ENCODE results near the gene LRMDA.

DNA sequence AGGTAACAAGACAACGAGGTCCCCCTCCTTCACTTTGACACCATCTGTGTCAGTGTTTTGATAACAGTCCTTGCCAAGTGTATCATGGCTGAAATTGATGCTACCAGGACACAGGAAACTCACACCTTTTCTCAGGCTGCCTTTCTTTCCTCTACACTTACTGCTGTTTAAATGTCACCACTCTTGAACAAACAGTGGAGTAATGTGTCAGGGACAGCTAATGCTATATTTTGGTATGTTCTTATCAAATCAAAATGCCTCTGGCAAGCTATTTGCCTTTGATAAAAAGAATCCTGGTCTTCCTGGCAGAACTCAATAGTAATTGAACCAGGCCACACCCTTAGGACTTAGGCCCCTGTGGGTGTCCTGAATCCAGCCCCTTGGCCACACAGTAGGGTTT lies 692.9 kb downstream of the LRMDA start:
- TF ChIP-seq ZNF768 (tag by site-specific recombination; IDR thresholded peaks at IDR 0.05) (no peak), ATF2 (tag by site-specific recombination; IDR thresholded peaks at IDR 0.05; ENCODE audit: low read depth) (no peak)
- TF ChIP-seq, protein P1, sequence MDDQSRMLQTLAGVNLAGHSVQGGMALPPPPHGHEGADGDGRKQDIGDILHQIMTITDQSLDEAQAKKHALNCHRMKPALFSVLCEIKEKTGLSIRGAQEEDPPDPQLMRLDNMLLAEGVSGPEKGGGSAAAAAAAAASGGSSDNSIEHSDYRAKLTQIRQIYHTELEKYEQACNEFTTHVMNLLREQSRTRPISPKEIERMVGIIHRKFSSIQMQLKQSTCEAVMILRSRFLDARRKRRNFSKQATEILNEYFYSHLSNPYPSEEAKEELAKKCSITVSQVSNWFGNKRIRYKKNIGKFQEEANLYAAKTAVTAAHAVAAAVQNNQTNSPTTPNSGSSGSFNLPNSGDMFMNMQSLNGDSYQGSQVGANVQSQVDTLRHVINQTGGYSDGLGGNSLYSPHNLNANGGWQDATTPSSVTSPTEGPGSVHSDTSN (CRISPR knock-in tag; IDR thresholded peaks at IDR 0.05) = no peak
